Measurements from ENCODE around the gene TACO1. TPM values are rescaled to one million over a fixed set of nuclear protein-coding genes. Genes with fewer than 3 reads are reported as not detected.

The TACO1 gene
- total RNA-seq, 1 donor from 2014 or later = 22.8 TPM

GRCh38 chr17:63624531-63624880 is 23.8 kb downstream of the TACO1 start:
- TF ChIP-seq CTCF (conservative IDR thresholded peaks at IDR 0.05; ENCODE audit: low read depth, low read length) = no peak
- no peak for DNase-seq (ENCODE audit: low read depth)
- no peak overlapping the region for H3K4me3 ChIP-seq (ENCODE audit: low read depth, low read length)

- no peak for DNase-seq (ENCODE audit: low read depth)
- H3K4me3 ChIP-seq (ENCODE audit: low read depth, low read length) = no peak overlapping the region
Observed at GRCh38 chr17:63626551-63627180, 26.0 kb downstream of the TACO1 start.

GRCh38 chr17:63629627-63630026 is 28.9 kb downstream of the TACO1 start:
- no peak for DNase-seq (ENCODE audit: low read depth)
- no peak for TF ChIP-seq CTCF (conservative IDR thresholded peaks at IDR 0.05; ENCODE audit: low read depth, low read length)

More at GRCh38 chr17:63626551-63627180, 26.0 kb downstream of the TACO1 start:
- TF ChIP-seq CTCF (conservative IDR thresholded peaks at IDR 0.05; ENCODE audit: low read depth, low read length) = no peak

GRCh38 chr17:63631062-63631461 is 30.4 kb downstream of the TACO1 start:
- no peak overlapping the region for H3K4me3 ChIP-seq (ENCODE audit: low read depth, low read length)
- DNase-seq (ENCODE audit: low read depth) = no peak
- no peak for TF ChIP-seq CTCF (conservative IDR thresholded peaks at IDR 0.05; ENCODE audit: low read depth, low read length)

More at GRCh38 chr17:63629627-63630026, 28.9 kb downstream of the TACO1 start:
- no peak overlapping the region for H3K4me3 ChIP-seq (ENCODE audit: low read depth, low read length)

GRCh38 chr17:63631626-63632025 is 30.9 kb downstream of the TACO1 start:
- no peak for TF ChIP-seq CTCF (conservative IDR thresholded peaks at IDR 0.05; ENCODE audit: low read depth, low read length)
- DNase-seq (ENCODE audit: low read depth) = no peak
- no peak overlapping the region for H3K4me3 ChIP-seq (ENCODE audit: low read depth, low read length)

- DNase-seq (ENCODE audit: low read depth) = no peak
- TF ChIP-seq CTCF (conservative IDR thresholded peaks at IDR 0.05; ENCODE audit: low read depth, low read length) = no peak
- no peak overlapping the region for H3K4me3 ChIP-seq (ENCODE audit: low read depth, low read length)
Observed at GRCh38 chr17:63633742-63634141, 33.0 kb downstream of the TACO1 start.

- TF ChIP-seq CTCF (conservative IDR thresholded peaks at IDR 0.05; ENCODE audit: low read depth, low read length) = no peak
- no peak overlapping the region for H3K4me3 ChIP-seq (ENCODE audit: low read depth, low read length)
- DNase-seq (ENCODE audit: low read depth) = no peak
Observed at GRCh38 chr17:63634163-63634562, 33.5 kb downstream of the TACO1 start.
